ENCODE data around the gene ASPRV1.
"Not testable (repeated sequence)": the region's sequence is repeated elsewhere in the genome, so short reads cannot be mapped to it uniquely, and the experiment has no call there.

The ASPRV1 gene

GRCh38 chr2:69961496-69961895, at the start of gene ASPRV1:
ASPRV1 (minus strand) TSS chr2:69961631; CDS start chr2:69961436, 195 bp downstream.
- no peak for DNase-seq (ENCODE audit: low read depth)

GRCh38 chr2:70010576-70011111, 49.2 kb upstream of the ASPRV1 start:
- no peak for DNase-seq (ENCODE audit: low read depth)

- DNase-seq (ENCODE audit: low read depth) = no peak
These were observed 48.5 kb upstream of the ASPRV1 start for GRCh38 chr2:70009762-70010575.

GRCh38 chr2:70008290-70008689, 46.9 kb upstream of the ASPRV1 start:
- DNase-seq (ENCODE audit: low read depth) = no peak

GRCh38 chr2:70007151-70007550, 45.7 kb upstream of the ASPRV1 start:
- DNase-seq (ENCODE audit: low read depth) = no peak

GRCh38 chr2:70006447-70006784, 45.0 kb upstream of the ASPRV1 start:
- DNase-seq (ENCODE audit: low read depth) = no peak

GRCh38 chr2:70005752-70006446, 44.5 kb upstream of the ASPRV1 start:
- DNase-seq (ENCODE audit: low read depth) = no peak

GRCh38 chr2:70005216-70005615, 43.8 kb upstream of the ASPRV1 start:
- DNase-seq (ENCODE audit: low read depth) = no peak

- DNase-seq (ENCODE audit: low read depth) = no peak
These were observed 41.8 kb upstream of the ASPRV1 start for GRCh38 chr2:70003093-70003830.

GRCh38 chr2:70002241-70002899, 40.9 kb upstream of the ASPRV1 start:
- DNase-seq (ENCODE audit: low read depth) = no peak

GRCh38 chr2:70000529-70000928, 39.1 kb upstream of the ASPRV1 start:
- DNase-seq (ENCODE audit: low read depth) = not testable (repeated sequence)

- no peak for DNase-seq (ENCODE audit: low read depth)
These were observed 37.3 kb upstream of the ASPRV1 start for GRCh38 chr2:69998761-69999160.

GRCh38 chr2:69997015-69997830, 35.8 kb upstream of the ASPRV1 start:
- no peak for DNase-seq (ENCODE audit: low read depth)

- no peak for DNase-seq (ENCODE audit: low read depth)
These were observed 34.1 kb upstream of the ASPRV1 start for GRCh38 chr2:69995511-69995910.

- DNase-seq (ENCODE audit: low read depth) = no peak
These were observed 32.7 kb upstream of the ASPRV1 start for GRCh38 chr2:69994166-69994565.

- no peak for DNase-seq (ENCODE audit: low read depth)
These were observed 32.3 kb upstream of the ASPRV1 start for GRCh38 chr2:69993708-69994107.

GRCh38 chr2:69993048-69993565, 31.7 kb upstream of the ASPRV1 start:
- DNase-seq (ENCODE audit: low read depth) = no peak

GRCh38 chr2:69992310-69993047, 31.0 kb upstream of the ASPRV1 start:
- DNase-seq (ENCODE audit: low read depth) = no peak

GRCh38 chr2:69989441-69990105, 28.1 kb upstream of the ASPRV1 start:
- DNase-seq (ENCODE audit: low read depth) = no peak

- no peak for DNase-seq (ENCODE audit: low read depth)
These were observed 27.6 kb upstream of the ASPRV1 start for GRCh38 chr2:69989009-69989408.
